Brain microvascular endothelial cell (primary cell): ENCODE results near the gene ALOXE3.
"Not testable (repeated sequence)": the region's sequence is repeated elsewhere in the genome, so short reads cannot be mapped to it uniquely, and the experiment has no call there.

Experiments
- DNase-seq: peaks from one replicate; pipeline ENCODE4 v3.0.0-alpha.2; 2020
- H3K27ac ChIP-seq: fragments of 250-450 bp; sonication (Bioruptor Pico); 2 replicates; pipeline ENCODE4 v1.5.1; 2020; ENCODE audit warnings: mild to moderate bottlenecking, moderate library complexity
- H3K27me3 ChIP-seq: fragments of 250-450 bp; sonication (Bioruptor Pico); replicated peaks from 2 replicates; pipeline ENCODE4 v1.5.1; 2020; ENCODE audit warnings: mild to moderate bottlenecking
- H3K36me3 ChIP-seq: fragments of 250-450 bp; sonication (Bioruptor Pico); replicated peaks from 2 replicates; pipeline ENCODE4 v1.5.1; 2020; ENCODE audit warnings: mild to moderate bottlenecking
- H3K4me3 ChIP-seq: 2 replicates; pipeline ENCODE4 v1.5.1; 2011; ENCODE audit warnings: low read depth, mild to moderate bottlenecking, control low read depth, low read length, moderate library complexity
- in situ Hi-C: cut with HindIII; loops from 2 replicates; pipeline ENCODE4 v1.10.0; 2017; ENCODE audit warnings: low sequenced_read_pairs, low pct_ligation_motif_present
- TF ChIP-seq, protein P1 (sequence below): IDR thresholded peaks from 2 replicates; pipeline ENCODE4 v1.5.1; 2011; ENCODE audit warnings: low read depth, mild to moderate bottlenecking, moderate library complexity, low read length, control low read depth, inconsistent platforms; ENCODE audit errors: missing control alignments

ALOXE3 gene

GRCh38 chr17:8081876-8082275, 36.4 kb downstream of the ALOXE3 start:
- Histone ChIP-seq H3K27ac (no peak overlapping the region), H3K4me3 (no peak overlapping the region), H3K36me3 (no peaks in the 10 kb centered on the region), H3K27me3 (peaks cover 20% of the 10 kb centered on the region)
- in situ Hi-C loops = no loop called here
- DNase-seq = no peak
- TF ChIP-seq, protein P1, sequence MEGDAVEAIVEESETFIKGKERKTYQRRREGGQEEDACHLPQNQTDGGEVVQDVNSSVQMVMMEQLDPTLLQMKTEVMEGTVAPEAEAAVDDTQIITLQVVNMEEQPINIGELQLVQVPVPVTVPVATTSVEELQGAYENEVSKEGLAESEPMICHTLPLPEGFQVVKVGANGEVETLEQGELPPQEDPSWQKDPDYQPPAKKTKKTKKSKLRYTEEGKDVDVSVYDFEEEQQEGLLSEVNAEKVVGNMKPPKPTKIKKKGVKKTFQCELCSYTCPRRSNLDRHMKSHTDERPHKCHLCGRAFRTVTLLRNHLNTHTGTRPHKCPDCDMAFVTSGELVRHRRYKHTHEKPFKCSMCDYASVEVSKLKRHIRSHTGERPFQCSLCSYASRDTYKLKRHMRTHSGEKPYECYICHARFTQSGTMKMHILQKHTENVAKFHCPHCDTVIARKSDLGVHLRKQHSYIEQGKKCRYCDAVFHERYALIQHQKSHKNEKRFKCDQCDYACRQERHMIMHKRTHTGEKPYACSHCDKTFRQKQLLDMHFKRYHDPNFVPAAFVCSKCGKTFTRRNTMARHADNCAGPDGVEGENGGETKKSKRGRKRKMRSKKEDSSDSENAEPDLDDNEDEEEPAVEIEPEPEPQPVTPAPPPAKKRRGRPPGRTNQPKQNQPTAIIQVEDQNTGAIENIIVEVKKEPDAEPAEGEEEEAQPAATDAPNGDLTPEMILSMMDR = no peak

DNA sequence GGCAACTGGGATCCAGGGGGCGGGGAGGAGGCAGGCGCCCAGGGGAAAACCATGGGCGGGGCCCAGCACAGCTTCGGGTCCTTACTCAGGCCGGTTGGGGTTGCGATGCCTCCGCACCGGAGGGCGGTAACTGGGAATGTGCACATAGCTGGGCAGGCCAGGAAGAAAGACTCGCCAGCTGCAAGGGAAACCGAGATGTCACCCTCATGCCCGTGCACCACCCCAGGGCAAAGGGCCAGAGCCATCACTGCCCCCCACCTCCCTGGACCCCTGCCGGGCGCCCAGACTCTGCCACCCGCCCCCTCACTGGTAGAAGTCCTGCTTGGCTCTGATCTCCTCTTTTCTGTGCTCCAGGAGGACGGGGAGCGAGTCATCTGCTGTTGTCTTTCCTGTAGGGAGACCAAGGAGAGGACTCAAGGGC, 37.5 kb downstream of the ALOXE3 start:
- TF ChIP-seq, protein P1 = no peak
- DNase-seq = no peak
- in situ Hi-C loops = no loop called here
- no peak overlapping the region for H3K4me3 ChIP-seq
- H3K27ac ChIP-seq = no peak overlapping the region
- H3K27me3 ChIP-seq = peaks cover 20% of the 10 kb centered on the region
- H3K36me3 ChIP-seq = no peaks in the 10 kb centered on the region

DNA sequence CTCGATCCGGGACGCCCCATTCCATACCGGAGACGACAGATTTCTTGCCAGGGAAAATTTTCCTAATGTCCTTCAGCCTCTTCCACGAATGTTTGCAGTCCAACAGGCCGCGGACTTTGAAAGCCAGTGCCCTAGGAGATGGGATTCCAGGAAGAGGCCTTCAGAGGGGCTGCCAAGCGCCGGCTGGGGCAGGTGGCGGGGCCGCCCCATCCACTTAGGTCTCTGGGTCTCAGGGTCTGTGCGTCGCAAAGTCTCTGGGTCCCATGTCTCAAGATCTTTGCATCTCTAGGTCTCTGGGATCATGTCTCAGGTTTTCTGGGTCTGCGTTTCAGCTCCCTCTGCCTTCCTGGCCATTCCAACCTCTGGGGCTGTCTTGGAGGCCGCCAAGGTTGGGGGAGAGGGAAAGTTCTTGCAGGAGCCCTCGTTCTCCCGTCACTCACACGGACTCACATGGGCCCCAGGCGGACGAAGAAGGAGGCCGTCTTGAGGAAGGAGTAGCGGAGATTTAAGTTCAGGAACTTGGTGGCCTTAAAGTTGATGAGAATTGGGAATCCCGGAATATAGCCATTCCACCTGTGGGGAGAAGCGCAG, 38.0 kb downstream of the ALOXE3 start:
- no peak for DNase-seq
- peaks cover 21% of the 10 kb centered on the region for H3K27me3 ChIP-seq
- H3K36me3 ChIP-seq = no peaks in the 10 kb centered on the region
- TF ChIP-seq, protein P1 = no peak
- no peak overlapping the region for H3K4me3 ChIP-seq
- in situ Hi-C loops = no loop called here
- H3K27ac ChIP-seq = no peak overlapping the region

- peaks cover 28% of the 10 kb centered on the region for H3K27me3 ChIP-seq
- no peak overlapping the region for H3K27ac ChIP-seq
- TF ChIP-seq, protein P1 = peak; percentile 83
Measured at GRCh38 chr17:8079291-8080207, 38.8 kb downstream of the ALOXE3 start.

DNA sequence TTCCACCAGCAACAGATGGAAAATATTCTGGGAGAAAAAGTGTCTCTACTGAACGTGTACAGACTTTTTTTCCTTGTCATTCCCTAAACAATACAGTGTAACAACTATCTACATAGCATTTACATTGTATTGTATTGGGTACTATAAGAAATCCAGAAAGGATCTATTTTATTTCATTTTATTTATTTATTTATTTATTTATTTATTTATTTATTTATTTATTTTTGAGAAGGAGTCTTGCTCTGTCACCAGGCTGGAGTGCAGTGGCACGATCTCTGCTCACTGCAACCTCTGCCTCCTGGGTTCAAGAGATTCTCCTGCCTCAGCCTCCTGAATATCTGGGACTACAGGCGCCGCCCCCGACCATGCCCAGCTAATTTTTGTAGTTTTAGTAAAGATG, 40.4 kb downstream of the ALOXE3 start:
- H3K4me3 ChIP-seq, DNase-seq, H3K27ac ChIP-seq, in situ Hi-C loops, H3K36me3 ChIP-seq: not testable (repeated sequence)
- H3K27me3 ChIP-seq = peaks cover 43% of the 10 kb centered on the region

More at GRCh38 chr17:8079291-8080207, 38.8 kb downstream of the ALOXE3 start:
- in situ Hi-C loops = no loop called here
- Histone ChIP-seq H3K4me3 (peak overlapping the region; percentile 43), H3K36me3 (no peaks in the 10 kb centered on the region)
- DNase-seq = peak; percentile 6

DNA sequence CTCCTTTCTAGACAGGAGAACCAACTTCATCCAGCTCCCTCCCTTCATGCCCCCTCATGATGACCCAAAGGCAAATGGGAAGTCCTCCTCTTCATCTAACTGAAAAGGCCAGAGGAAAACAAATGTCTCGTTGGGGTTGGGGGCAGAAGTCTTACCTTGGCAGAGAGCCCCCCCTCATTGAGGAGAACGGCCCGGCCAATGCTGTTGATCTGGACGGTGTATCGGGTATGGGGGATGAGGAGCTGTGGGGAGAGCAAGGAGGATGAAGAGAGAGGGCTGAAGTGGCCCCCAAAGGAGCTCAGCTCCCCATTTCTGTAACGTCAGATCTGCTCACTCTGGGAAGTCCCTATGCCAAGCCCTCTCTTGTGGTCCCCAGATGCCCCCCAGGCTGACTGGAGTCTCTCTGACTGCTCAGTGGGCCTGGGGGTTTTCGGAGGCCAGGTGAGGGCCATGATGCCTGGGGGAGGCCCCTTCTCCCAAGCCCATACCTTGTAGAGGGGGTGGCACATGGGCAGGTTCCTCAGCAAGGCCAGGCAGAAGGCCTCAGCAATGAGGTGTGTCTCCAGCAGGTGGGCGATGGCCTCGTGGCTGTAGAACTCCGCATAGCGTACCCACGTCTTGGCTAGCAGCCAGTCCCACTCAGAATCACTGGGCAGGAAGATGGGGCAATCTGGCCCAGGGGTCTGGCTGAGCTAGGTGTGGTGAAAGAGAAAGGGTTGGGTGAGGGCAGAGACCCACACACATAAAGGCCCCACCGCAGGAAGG, 41.6 kb downstream of the ALOXE3 start:
- no peak overlapping the region for H3K4me3 ChIP-seq
- H3K27me3 ChIP-seq = peaks cover 54% of the 10 kb centered on the region
- in situ Hi-C loops = no loop called here

More for the DNA sequence above, 41.6 kb downstream of the ALOXE3 start:
- no peak for DNase-seq
- Histone ChIP-seq H3K27ac (no peak overlapping the region), H3K36me3 (no peaks in the 10 kb centered on the region)
- TF ChIP-seq, protein P1 = no peak
